PC-3 (cell line): ENCODE results near the gene TRMU. TPM values are rescaled to one million over a fixed set of nuclear protein-coding genes. Genes with fewer than 3 reads are reported as not detected.

ENCODE experiments used
- ATAC-seq: fragments of 200-7000 bp; cut with Tn5 transposase; 2 replicates; pipeline ENCODE4 v1.9.1; 2020; ENCODE audit warnings: mild to moderate bottlenecking, moderate library complexity
- BruUV-seq: library from RNA; stranded (reverse); fragments of 400-500 nt; replicated peaks from 2 replicates; lab custom pipeline; 2021; lab: Mats Ljungman, UMichigan
- CTCF ChIA-PET: fragments of 300-600 bp; sonication (Branson Sonifier 250); formaldehyde crosslinking; loops from one replicate; lab custom pipeline; 2022; ENCODE audit warnings: antibody characterized with exemption; lab: Charles Lee
- POLR2A ChIA-PET: fragments of 300-600 bp; sonication (Branson Sonifier 250); formaldehyde crosslinking; loops from one replicate; lab custom pipeline; 2022; ENCODE audit warnings: antibody characterized with exemption; ENCODE audit not compliant: unreplicated experiment; lab: Charles Lee
- DNase-seq: peaks from one replicate; pipeline ENCODE4 v3.0.0-alpha.2; 2015
- H2AFZ ChIP-seq: fragments of 300-600 bp; sonication (generic); 2 replicates; pipeline ENCODE4 v1.6.0; 2016; ENCODE audit warnings: antibody characterized with exemption, low read length
- H3F3A ChIP-seq: fragments of 300-600 bp; sonication (generic); one replicate; pipeline ENCODE4 v1.6.0; 2017; ENCODE audit warnings: antibody characterized with exemption, low read length, control low read depth, mild to moderate bottlenecking; ENCODE audit not compliant: unreplicated experiment
- H3K27ac ChIP-seq: fragments of 300-600 bp; sonication (generic); 2 replicates; pipeline ENCODE4 v1.5.1; 2016; ENCODE audit warnings: mild to moderate bottlenecking, low read length
- H3K27me3 ChIP-seq: fragments of 300-600 bp; sonication (generic); 2 replicates; pipeline ENCODE4 v1.6.1; 2016; ENCODE audit warnings: low read length, mixed read lengths
- H3K36me3 ChIP-seq: fragments of 300-600 bp; sonication (generic); 2 replicates; pipeline ENCODE4 v1.6.1; 2016; ENCODE audit warnings: low read depth, mixed run types, low read length, mixed read lengths
- H3K4me1 ChIP-seq: fragments of 300-600 bp; sonication (generic); 2 replicates; pipeline ENCODE4 v1.5.1; 2016; ENCODE audit warnings: low read length; ENCODE audit not compliant: insufficient read depth
- H3K4me2 ChIP-seq: fragments of 300-600 bp; sonication (generic); 2 replicates; pipeline ENCODE4 v1.6.0; 2016; ENCODE audit warnings: low read length
- H3K4me3 ChIP-seq: fragments of 300-600 bp; sonication (generic); 2 replicates; pipeline ENCODE4 v1.5.1; 2016; ENCODE audit warnings: mild to moderate bottlenecking, low read length, mixed read lengths
- H3K79me2 ChIP-seq: fragments of 300-600 bp; sonication (generic); 2 replicates; pipeline ENCODE4 v1.6.1; 2017; ENCODE audit warnings: low read length, mixed read lengths
- H3K9ac ChIP-seq: fragments of 300-600 bp; sonication (generic); 2 replicates; pipeline ENCODE4 v1.6.0; 2016; ENCODE audit warnings: mild to moderate bottlenecking, low read length
- H3K9me2 ChIP-seq: fragments of 300-600 bp; sonication (generic); replicated peaks from 2 replicates; pipeline ENCODE4 v1.6.1; 2016; ENCODE audit warnings: mixed run types, low read length, mixed read lengths
- H3K9me3 ChIP-seq: fragments of 300-600 bp; sonication (generic); 2 replicates; pipeline ENCODE4 v1.6.1; 2016; ENCODE audit warnings: low read length, mixed read lengths
- H4K20me1 ChIP-seq: fragments of 300-600 bp; sonication (generic); 2 replicates; pipeline ENCODE4 v1.6.1; 2016; ENCODE audit warnings: low read length, mixed read lengths
- CTCF ChIP-seq: fragments of 300-600 bp; sonication (generic); conservative IDR thresholded peaks from 2 replicates; pipeline ENCODE4 v1.5.1; 2017; ENCODE audit warnings: antibody characterized with exemption, low read depth, mild to moderate bottlenecking, low read length
- EZH2 ChIP-seq: fragments of 300-600 bp; sonication (generic); IDR thresholded peaks from one replicate; pipeline ENCODE4 v1.6.1; 2017; ENCODE audit warnings: antibody characterized with exemption, mild to moderate bottlenecking, low read length; ENCODE audit not compliant: unreplicated experiment
- EZH2phosphoT487 ChIP-seq: fragments of 300-600 bp; sonication (generic); IDR thresholded peaks from 2 replicates; pipeline ENCODE4 v1.6.1; 2018; ENCODE audit warnings: mild to moderate bottlenecking, antibody characterized with exemption, low read length, borderline replicate concordance
- intact Hi-C: fragments of 100-400 bp; cut with micrococcal nuclease; formaldehyde crosslinking; loops from 2 replicates; pipeline ENCODE4 v1.9.0; 2023
- total RNA-seq: library from RNA; depleted of rRNA; stranded (reverse); fragments of >200 nt; gene quantifications from 2 replicates; pipeline ENCODE4 v1.2.3, GENCODE V29; 2014

The TRMU gene
- total RNA-seq, 1 experiment from 2014 or later = 63.5 TPM

- ChIA-PET CTCF (no interaction called here), POLR2A (no interaction called here)
- no peak overlapping the region for H2AFZ ChIP-seq
- H3K4me2 ChIP-seq = peak overlapping the region; percentile 30; the same call in 1 of the 2 replicates
- H3K79me2 ChIP-seq = peaks cover 80% of the 10 kb centered on the region
- H3K36me3 ChIP-seq = peaks cover 28% of the 10 kb centered on the region
- DNase-seq (peak; percentile 20), ATAC-seq (peak; percentile 48)
- no peaks in the 10 kb centered on the region for H3F3A ChIP-seq
- peaks cover 10% of the 10 kb centered on the region; the same call in 1 of the 2 replicates for H4K20me1 ChIP-seq
- H3K9ac ChIP-seq = no peak overlapping the region
- BruUV-seq = no TSS peak
- H3K27ac ChIP-seq = no peak overlapping the region
- H3K27me3 ChIP-seq = no peaks in the 10 kb centered on the region
- TF ChIP-seq EZH2 (no peak), CTCF (no peak)
- intact Hi-C loops = no loop called here
- H3K9me3 ChIP-seq = no peaks in the 10 kb centered on the region
- H3K9me2 ChIP-seq = no peaks in the 10 kb centered on the region
- peaks cover 5% of the 10 kb centered on the region for H3K4me1 ChIP-seq
- no peak overlapping the region for H3K4me3 ChIP-seq
Observed at GRCh38 chr22:46303347-46303965, 32.1 kb upstream of the TRMU start.

- Histone ChIP-seq H3K9me3 (no peaks in the 10 kb centered on the region), H3K79me2 (peaks cover 50% of the 10 kb centered on the region), H3K4me3 (no peak overlapping the region), H3F3A (no peaks in the 10 kb centered on the region), H3K4me2 (no peak overlapping the region), H3K9ac (no peak overlapping the region), H2AFZ (no peak overlapping the region), H3K4me1 (peaks cover 1% of the 10 kb centered on the region), H4K20me1 (peaks cover 7% of the 10 kb centered on the region; the same call in 1 of the 2 replicates), H3K9me2 (no peaks in the 10 kb centered on the region), H3K27ac (no peak overlapping the region), H3K36me3 (peaks cover 23% of the 10 kb centered on the region), H3K27me3 (no peaks in the 10 kb centered on the region)
- BruUV-seq = no TSS peak
- ChIA-PET POLR2A (no interaction called here), CTCF (no interaction called here)
- ATAC-seq = no peak
- intact Hi-C loops = no loop called here
- no peak for DNase-seq
- TF ChIP-seq CTCF = no peak
- no peak for TF ChIP-seq EZH2
- TF ChIP-seq EZH2phosphoT487 = no peak
Observed at GRCh38 chr22:46308283-46308988, 27.1 kb upstream of the TRMU start.

GRCh38 chr22:46309526-46310085 lies 25.9 kb upstream of the TRMU start:
- H3K36me3 ChIP-seq = peaks cover 26% of the 10 kb centered on the region
- ATAC-seq (no peak), DNase-seq (no peak)
- no peaks in the 10 kb centered on the region for H3K9me3 ChIP-seq
- no peaks in the 10 kb centered on the region for H3K27me3 ChIP-seq
- ChIA-PET CTCF (no interaction called here), POLR2A (no interaction called here)
- BruUV-seq = no TSS peak
- H3F3A ChIP-seq = no peaks in the 10 kb centered on the region
- peaks cover 39% of the 10 kb centered on the region for H3K79me2 ChIP-seq
- no peaks in the 10 kb centered on the region for H3K4me1 ChIP-seq
- H4K20me1 ChIP-seq = no peaks in the 10 kb centered on the region
- no peak overlapping the region for H3K4me3 ChIP-seq
- H2AFZ ChIP-seq = no peak overlapping the region
- H3K27ac ChIP-seq = no peak overlapping the region
- H3K4me2 ChIP-seq = no peak overlapping the region
- no peaks in the 10 kb centered on the region for H3K9me2 ChIP-seq
- no peak overlapping the region for H3K9ac ChIP-seq
- no peak for TF ChIP-seq EZH2phosphoT487
- TF ChIP-seq CTCF = no peak
- no peak for TF ChIP-seq EZH2
- intact Hi-C loops = loop anchor here (10.0 kb wide), 1 partner anchor 315 kb away; no protein-coding TSS in a partner anchor
